A549 treated with AZD2906 at 1 μM for 4 hours (cell line): Measurements from ENCODE around the gene PRPF19. TPM values are rescaled to one million over a fixed set of nuclear protein-coding genes. Genes with fewer than 3 reads are reported as not detected.

Experiments used
- total RNA-seq: library from RNA; stranded (reverse); fragments of 200-300 nt; extraction: Qiagen RNA extraction; gene quantifications from 5 replicates; pipeline ENCODE4 v1.2.3, GENCODE V29; 2022

PRPF19 gene
- 159 to 188 TPM (median 175 TPM) in 5 replicates for total RNA-seq

DNA sequence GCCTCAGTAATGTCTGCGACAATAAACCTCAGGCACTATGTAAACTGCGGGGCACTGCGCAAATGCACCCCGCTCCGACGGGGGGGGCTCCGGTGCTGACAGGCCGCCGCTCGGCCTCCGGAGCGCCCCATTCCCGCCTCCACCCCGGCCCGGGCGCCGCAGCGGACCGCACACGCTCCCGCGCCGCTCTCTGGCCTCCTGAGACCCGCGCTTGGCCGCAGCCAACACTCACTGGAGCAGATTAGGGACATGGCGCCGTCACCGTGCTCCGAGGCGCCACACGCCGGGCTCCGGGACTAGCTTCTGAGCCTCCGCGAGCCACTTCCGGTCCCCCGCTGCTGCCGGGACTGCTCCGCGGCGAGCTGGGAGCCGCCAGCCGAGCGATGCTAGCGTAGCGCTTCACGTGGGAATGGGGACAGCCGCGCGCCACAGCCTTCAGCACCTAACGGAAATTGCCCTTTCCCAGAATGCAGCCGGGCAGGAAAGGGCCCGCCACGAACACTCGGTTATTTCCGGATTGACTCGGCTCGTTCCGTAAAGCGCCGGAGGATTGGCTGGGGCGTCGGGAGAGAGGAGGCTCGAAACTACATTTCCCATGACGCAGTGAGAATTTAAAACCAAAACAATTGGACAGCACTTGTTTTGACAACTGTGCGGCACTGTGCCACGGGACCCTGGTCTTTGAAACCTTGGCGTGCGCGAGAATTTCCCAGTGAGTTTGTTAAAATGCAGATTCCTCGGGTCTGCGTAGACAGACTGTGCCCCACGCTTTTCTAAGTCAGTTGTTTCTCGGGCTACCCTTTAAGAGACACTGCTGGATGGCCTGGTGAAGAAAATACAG, at the start of gene PRPF19:
Gene PRPF19 (minus strand): TSS at position 454 of the 841 bp plus-strand sequence. CDS start 203 bp downstream, at position 251.

DNA sequence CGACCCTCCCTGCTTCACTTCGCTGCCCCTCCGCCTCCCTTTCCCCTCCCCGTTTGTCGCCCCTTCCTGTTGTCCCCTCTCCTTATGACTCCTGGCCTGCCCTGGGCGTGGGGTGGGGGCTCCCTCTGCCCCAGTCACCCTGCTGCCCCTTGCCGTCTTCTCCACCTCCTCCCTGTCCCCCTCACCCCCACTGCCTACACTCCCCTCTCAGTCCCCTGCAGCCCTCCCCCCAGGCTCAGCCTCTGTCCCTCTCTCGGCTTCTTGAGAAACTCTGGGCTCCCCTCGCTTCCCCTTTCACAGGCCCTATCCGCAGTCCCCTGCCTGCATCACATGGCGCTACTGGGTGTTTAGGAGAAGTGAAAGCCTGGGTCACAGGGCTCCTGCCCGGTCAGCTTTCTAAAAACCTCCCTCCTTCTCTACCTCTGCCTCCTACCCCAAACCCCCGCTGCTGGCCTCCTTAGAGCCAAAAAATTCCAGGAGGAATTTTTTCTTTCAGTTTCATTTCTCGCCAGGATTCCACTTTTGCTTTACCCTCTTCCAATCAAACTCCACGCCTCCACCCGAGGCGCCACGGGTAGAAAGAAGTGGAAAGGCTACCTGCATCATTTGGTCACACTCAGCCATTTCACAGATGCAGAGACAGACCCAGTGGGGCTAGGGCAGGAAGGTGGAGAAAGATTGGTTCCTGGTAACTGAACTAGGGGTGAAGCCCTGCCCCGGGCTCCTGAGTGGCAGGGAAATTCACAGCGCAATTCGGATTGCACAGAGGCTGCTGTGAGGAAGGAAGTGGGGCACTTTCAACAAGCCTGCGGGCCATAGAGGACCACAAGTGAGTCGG, 45.7 kb upstream of the PRPF19 start, which contains the start of gene SLC15A3:
Gene SLC15A3 (minus strand): TSS at position 273 of the 838 bp plus-strand sequence. CDS start 625 bp downstream, outside the sequence.

DNA sequence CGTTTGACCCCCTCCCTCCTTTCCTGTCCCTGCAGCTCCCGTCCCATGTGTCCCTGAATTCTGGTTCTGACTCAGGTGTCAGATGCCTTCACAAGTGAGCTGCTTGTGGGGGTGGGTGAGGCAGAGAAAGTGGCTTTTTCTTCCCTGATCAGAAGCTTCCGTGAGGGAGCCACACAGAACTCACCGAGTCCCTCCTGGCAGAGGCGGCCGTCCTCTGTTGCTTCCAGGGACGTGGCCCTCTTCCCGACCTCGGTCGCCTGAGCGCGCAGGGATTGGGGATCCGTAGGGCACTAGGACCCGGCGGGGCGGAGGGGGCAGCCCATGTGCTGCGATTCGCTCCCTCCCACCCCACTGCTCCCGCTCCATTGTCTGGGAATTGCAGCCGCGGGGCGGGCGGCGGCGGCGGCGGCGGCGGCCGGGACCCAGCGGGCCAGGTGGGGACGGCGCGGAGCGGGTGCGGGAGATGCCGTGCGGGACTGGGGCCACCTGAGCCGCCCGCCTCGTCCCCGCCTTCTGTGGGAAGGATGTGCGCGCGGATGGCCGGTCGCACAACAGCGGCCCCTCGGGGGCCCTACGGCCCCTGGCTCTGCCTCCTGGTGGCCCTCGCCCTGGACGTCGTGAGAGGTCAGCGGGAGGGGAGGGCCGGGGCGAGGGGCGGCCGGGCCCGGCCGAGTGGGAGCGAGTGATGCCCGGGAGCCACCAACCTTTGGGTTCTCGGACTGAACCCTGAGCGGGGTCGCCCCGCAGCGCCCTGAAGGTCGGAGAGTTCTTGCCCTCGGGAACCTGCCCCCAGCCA, 17.9 kb upstream of the PRPF19 start, which contains the start of gene TMEM132A:
Gene TMEM132A (plus strand): TSS at position 351 of the 796 bp plus-strand sequence. CDS start 174 bp downstream, at position 525.

DNA sequence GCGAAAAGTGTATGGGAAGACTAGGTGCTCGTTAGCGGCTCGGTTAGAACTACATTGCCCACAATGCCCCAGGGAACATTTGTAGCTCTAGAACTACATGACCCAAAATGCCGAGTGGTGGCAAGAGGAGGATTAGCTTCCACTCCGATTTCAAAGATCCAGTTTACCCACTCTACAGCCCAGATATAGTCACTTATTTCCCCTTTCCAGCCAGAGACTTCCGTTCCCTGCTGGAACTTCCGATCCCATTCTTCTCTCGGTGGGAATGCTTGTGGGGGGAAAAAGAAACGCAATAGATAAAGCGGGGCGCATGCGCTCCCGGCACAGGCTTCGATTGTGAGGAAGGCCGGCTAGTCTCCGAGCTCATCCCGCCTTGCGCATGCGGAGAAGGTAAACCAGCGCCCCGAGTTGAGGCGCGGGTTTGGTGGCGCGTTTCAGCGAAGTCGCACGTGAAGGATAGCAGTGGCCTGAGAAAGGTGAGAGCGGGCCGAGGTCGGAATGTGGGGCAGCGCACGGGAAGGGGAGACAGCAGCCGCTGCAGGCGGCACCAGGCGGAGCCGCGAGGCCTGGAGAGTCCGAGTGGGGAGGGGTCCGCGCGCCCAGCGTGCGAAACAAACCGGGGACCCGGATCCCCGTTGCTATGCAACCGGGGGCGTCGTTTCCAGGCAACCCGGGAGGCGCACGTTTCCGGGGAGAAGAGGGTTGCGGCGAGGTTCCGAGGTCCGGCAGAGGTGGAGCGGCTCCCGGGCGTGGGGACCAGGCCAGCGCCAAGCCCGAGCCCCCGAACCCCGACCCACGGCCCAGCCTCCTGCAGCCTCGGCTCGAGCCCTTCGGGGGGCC, 7.6 kb upstream of the PRPF19 start, which contains the start of gene TMEM109:
Gene TMEM109 (plus strand): TSS at position 366 of the 840 bp plus-strand sequence. CDS start 5,536 bp downstream, outside the sequence.

DNA sequence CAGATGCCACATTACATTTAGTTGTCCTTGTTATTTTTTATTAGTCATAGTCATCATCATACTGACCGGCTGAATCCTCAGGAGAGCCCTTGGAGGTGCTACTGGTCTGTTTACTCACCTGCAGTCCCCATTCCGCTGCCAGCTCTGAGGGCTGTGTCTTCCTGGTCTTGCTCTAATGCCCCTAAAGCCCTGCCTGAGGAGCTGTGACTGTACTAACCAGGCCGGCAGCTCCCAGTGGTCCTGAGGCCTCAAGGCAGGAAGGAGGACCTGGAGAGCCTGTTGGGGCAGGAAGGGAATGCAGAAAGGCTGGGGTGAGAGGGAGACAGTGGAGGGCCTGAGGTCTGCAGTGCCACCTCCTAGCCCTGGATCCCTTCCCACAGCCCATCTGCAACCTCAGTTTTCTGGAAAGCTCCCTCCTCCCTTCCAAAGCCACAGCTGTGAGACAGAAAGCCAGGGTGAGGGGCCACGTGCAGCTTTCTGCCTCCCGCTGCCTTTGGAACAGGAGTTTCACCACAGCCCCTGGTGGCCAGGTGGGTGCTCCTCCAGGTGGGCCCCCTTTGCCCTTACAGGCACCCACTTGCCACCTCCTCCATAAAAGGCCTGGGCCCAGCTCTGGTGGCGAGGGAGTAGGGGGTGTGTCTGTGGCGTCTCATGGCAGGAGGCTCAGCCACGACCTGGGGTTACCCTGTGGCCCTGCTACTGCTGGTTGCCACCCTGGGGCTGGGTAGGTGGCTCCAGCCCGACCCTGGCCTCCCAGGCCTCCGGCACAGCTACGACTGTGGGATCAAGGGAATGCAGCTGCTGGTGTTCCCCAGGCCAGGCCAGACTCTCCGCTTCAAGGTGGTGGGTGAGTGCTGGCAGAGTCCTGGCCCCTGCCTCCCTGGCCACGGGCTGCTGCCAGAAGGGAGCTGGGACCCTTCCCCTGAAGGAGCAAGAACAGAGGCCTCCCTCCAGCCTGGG, 39.2 kb downstream of the PRPF19 start, which contains the start of gene ZP1:
Gene ZP1 (plus strand): TSS at position 632 of the 960 bp plus-strand sequence. CDS start 20 bp downstream, at position 652.

DNA sequence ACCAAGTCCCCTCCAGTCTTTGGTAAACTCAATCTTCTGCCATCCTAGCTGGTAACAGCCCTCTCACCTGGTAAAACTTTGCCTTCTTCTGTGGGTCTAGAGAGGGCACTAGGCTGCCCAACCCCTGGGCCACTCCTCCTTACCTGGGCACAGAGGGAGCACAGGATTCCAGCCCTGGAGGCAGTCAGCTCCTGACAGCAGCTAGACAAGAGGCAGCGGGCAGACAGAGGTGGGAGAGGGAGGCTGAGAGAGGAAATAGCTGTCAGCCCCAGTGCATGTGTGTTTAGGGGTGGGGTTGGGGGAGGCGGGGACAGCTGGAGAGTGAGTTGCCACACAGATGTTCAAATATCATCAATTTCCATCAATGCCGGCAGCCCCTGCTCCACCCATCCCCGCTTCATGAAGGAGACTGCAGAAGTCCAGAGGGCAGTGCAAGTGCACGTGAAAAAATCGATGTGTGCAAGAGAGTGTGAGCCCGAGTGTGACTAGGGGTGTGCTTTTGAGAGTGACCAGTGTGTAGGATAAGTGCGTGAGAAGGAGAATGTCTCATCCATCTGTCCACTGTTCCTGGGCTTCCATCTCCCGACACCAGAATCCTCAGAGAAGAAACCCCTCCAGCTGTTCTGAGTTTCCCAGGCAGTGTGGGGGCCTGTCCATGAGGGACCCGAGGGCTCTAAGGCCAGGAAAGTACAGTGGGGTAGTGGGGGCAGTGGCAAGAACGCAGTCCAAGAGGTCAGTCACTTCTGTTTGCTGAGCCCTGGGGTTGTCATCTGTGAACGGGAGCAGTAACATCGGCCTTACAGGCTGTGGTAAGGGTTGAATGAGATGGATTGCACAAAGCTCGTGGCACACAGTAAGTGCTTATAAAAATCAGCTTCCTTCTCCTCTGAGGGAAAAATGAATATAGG, 50.4 kb downstream of the PRPF19 start, which contains the start of gene PTGDR2:
Gene PTGDR2 (minus strand): TSS at position 225 of the 908 bp plus-strand sequence. CDS start 2,228 bp downstream, outside the sequence.

DNA sequence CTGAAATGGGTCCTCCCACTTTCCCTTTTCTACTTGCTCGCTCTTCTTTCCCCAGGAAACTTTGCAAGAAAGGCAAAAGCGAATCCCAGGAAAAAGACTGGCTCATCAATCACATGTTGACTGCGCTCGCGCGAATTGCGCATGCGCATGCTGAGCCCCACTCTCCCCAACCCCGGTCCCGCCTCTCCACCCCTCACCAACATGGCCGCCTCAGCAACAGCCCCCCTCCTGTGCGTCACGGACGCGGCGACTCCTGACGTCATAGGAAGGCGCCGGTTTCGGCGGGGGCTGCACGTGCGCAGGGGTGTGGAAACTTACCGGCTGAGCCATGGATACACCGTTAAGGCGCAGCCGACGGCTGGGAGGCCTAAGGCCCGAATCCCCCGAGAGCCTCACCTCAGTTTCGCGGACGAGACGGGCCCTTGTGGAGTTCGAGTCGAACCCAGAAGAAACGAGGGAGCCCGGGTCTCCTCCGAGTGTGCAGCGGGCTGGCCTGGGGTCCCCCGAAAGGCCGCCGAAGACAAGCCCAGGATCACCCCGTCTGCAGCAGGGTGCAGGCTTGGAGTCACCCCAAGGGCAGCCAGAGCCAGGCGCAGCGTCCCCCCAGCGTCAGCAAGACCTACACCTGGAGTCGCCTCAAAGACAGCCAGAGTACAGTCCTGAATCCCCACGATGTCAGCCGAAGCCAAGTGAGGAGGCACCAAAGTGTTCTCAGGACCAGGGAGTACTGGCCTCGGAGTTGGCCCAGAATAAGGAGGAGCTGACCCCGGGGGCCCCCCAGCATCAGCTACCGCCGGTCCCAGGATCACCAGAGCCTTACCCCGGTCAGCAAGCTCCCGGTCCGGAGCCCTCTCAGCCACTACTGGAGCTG, 64.4 kb downstream of the PRPF19 start, which contains the start of gene CCDC86:
Gene CCDC86 (plus strand): TSS at position 317 of the 871 bp plus-strand sequence. CDS start 12 bp downstream, at position 329.

Other genes starting within 250 kb of the PRPF19 start
- gene MS4A8, start 207.0 kb downstream of the PRPF19 start, total RNA-seq, result not detected in 5 replicates
- gene MS4A18, start 181.9 kb downstream of the PRPF19 start, total RNA-seq, result not detected in 5 replicates
- 0.06 TPM in 1 of 5 replicates, not detected in the others for gene MS4A15, start 149.7 kb downstream of the PRPF19 start, total RNA-seq
- gene MS4A10, start 121.3 kb downstream of the PRPF19 start, total RNA-seq, result not detected in 5 replicates
- gene CCDC86, start 64.5 kb downstream of the PRPF19 start, total RNA-seq, result 82.9 to 107 TPM (median 95.2 TPM) in 5 replicates
- gene PTGDR2, start 50.6 kb downstream of the PRPF19 start, total RNA-seq, result 0.06 to 0.09 TPM (median 0.07 TPM) in 4 of 5 replicates, not detected in the other
- 0.09 to 0.69 TPM (median 0.13 TPM) in 5 replicates for gene ZP1, start 39.0 kb downstream of the PRPF19 start, total RNA-seq
- gene TMEM109, start 7.6 kb upstream of the PRPF19 start, total RNA-seq, result 107 to 136 TPM (median 130 TPM) in 5 replicates
- gene TMEM132A, start 17.9 kb upstream of the PRPF19 start, total RNA-seq, result 91.8 to 138 TPM (median 121 TPM) in 5 replicates
- gene SLC15A3, start 45.6 kb upstream of the PRPF19 start, total RNA-seq, result not detected in 5 replicates
- 0.04 to 0.16 TPM (median 0.09 TPM) in 5 replicates for gene CD6, start 65.1 kb upstream of the PRPF19 start, total RNA-seq
- gene CD5, start 195.9 kb upstream of the PRPF19 start, total RNA-seq, result not detected in 5 replicates